HCT116 (cell line): ENCODE measurements around the gene S1PR4. TPM values are rescaled to one million over a fixed set of nuclear protein-coding genes. Genes with fewer than 3 reads are reported as not detected.
"Not testable (repeated sequence)": the region's sequence is repeated elsewhere in the genome, so short reads cannot be mapped to it uniquely, and the experiment has no call there.

Source experiments
- ATAC-seq: fragments of 200-7000 bp; cut with Tn5 transposase; 2 replicates; pipeline ENCODE4 v1.9.1; 2020; ENCODE audit warnings: mild to moderate bottlenecking, moderate library complexity
- BruUV-seq: library from RNA; stranded (reverse); fragments of 400-500 nt; replicated peaks from 2 replicates; lab custom pipeline; 2021; lab: Mats Ljungman, UMichigan
- CTCF ChIA-PET: fragments of 300-600 bp; sonication (Branson Sonifier 250); formaldehyde crosslinking; loops from one replicate; lab custom pipeline; 2021; ENCODE audit warnings: antibody characterized with exemption; lab: Charles Lee
- POLR2A ChIA-PET: fragments of 300-600, 350-600 bp; sonication (Branson Sonifier 250); formaldehyde crosslinking; loops from one replicate; lab custom pipeline; 2021; ENCODE audit warnings: antibody characterized with exemption; lab: Charles Lee
- RAD21 ChIA-PET, 2 experiments: fragments of 300-600 bp; sonication (Branson Sonifier 250); formaldehyde crosslinking; loops; one replicate each; lab custom pipeline; 2023; ENCODE audit warnings: low total read pairs in 2 of 2; ENCODE audit not compliant: uncharacterized antibody in 2 of 2, unreplicated experiment in 2 of 2, low non-redundant PET in 1 of 2; lab: Charles Lee
- DNase-seq: peaks from one replicate; pipeline ENCODE4 v3.0.0-alpha.2; 2010; ENCODE audit warnings: low read depth, low spot score
- H2AFZ ChIP-seq: fragments of 200-600 bp; shearing (Covaris generic), sonication (generic); 2 replicates; pipeline ENCODE4 v1.6.1; 2017; ENCODE audit warnings: low read depth, mixed run types, mixed read lengths, antibody characterized with exemption, low read length; ENCODE audit not compliant: poor library complexity, severe bottlenecking
- H3K27ac ChIP-seq: 2 replicates; pipeline ENCODE4 v1.5.1; 2012; ENCODE audit warnings: low read depth, low read length
- H3K27me3 ChIP-seq: fragments of 200-600 bp; sonication (generic); 2 replicates; pipeline ENCODE4 v1.6.1; 2016; ENCODE audit warnings: mixed run types, low read length, mixed read lengths; ENCODE audit not compliant: insufficient read depth
- H3K36me3 ChIP-seq, 2 experiments: fragments of 200-500 bp in 1 of 2; fragments of 200-600 bp in 1 of 2; sonication (Bioruptor generic) in 1 of 2; sonication (generic) in 1 of 2; 2 replicates each; pipeline versions ENCODE4 v1.5.1 to v1.6.1; 2014 to 2016; ENCODE audit warnings: low read length in 2 of 2, inconsistent platforms in 1 of 2, mixed read lengths in 1 of 2, mixed run types in 1 of 2; ENCODE audit not compliant: insufficient read depth in 2 of 2, control insufficient read depth in 1 of 2
- H3K4me1 ChIP-seq, 2 experiments: fragments of 200-600 bp in 1 of 2; sonication (generic) in 1 of 2; 2 replicates each; pipeline versions ENCODE4 v1.5.1 to v1.6.1; 2012 to 2017; ENCODE audit warnings: low read length in 2 of 2, inconsistent platforms in 1 of 2, mild to moderate bottlenecking in 1 of 2, mixed read lengths in 1 of 2, mixed run types in 1 of 2, moderate library complexity in 1 of 2; ENCODE audit not compliant: insufficient read depth in 2 of 2, control insufficient read depth in 1 of 2
- H3K4me2 ChIP-seq: fragments of 200-600 bp; sonication (generic); 2 replicates; pipeline ENCODE4 v1.6.1; 2017; ENCODE audit warnings: mixed run types, low read length, mixed read lengths
- H3K4me3 ChIP-seq, 2 experiments: fragments of 200-600 bp in 1 of 2; sonication (generic) in 1 of 2; replicated peaks in 1 of 2; 2 replicates each; pipeline ENCODE4 v1.5.1; 2011 to 2016; ENCODE audit warnings: low read length in 2 of 2, control low read depth in 1 of 2, low read depth in 1 of 2, mild to moderate bottlenecking in 1 of 2, mixed read lengths in 1 of 2, mixed run types in 1 of 2
- H3K79me2 ChIP-seq: fragments of 200-600 bp; sonication (generic); 2 replicates; pipeline ENCODE4 v1.6.1; 2017; ENCODE audit warnings: mild to moderate bottlenecking, mixed run types, low read length, moderate library complexity, mixed read lengths; ENCODE audit not compliant: insufficient read depth
- H3K9ac ChIP-seq: fragments of 200-600 bp; sonication (generic); 2 replicates; pipeline ENCODE4 v1.6.1; 2016; ENCODE audit warnings: low read length, mixed read lengths
- H3K9me2 ChIP-seq: fragments of 200-600 bp; sonication (generic), shearing (Covaris generic); 2 replicates; pipeline ENCODE4 v1.6.1; 2017; ENCODE audit warnings: mixed run types, mild to moderate bottlenecking, moderate library complexity; ENCODE audit not compliant: insufficient read depth
- H3K9me3 ChIP-seq, 2 experiments: fragments of 200-500 bp in 1 of 2; fragments of 200-600 bp in 1 of 2; sonication (Bioruptor generic) in 1 of 2; sonication (generic) in 1 of 2; 2 replicates each; pipeline ENCODE4 v1.6.1; 2014 to 2017; ENCODE audit warnings: low read length in 2 of 2, mixed read lengths in 2 of 2, inconsistent platforms in 1 of 2, low read depth in 1 of 2, mild to moderate bottlenecking in 1 of 2, mixed run types in 1 of 2, moderate library complexity in 1 of 2; ENCODE audit not compliant: control insufficient read depth in 1 of 2, insufficient read depth in 1 of 2
- H4K20me1 ChIP-seq: fragments of 200-600 bp; sonication (generic), shearing (Covaris generic); 2 replicates; pipeline ENCODE4 v1.6.1; 2017; ENCODE audit warnings: mixed run types, mild to moderate bottlenecking, moderate library complexity; ENCODE audit not compliant: insufficient read depth
- CBX3 ChIP-seq: IDR thresholded peaks from 2 replicates; pipeline ENCODE4 v1.6.1; 2012; ENCODE audit warnings: low read depth
- CEBPB ChIP-seq: IDR thresholded peaks from 2 replicates; pipeline ENCODE4 v1.6.1; 2012; ENCODE audit warnings: low read depth
- EGR1 ChIP-seq: IDR thresholded peaks from 2 replicates; pipeline ENCODE4 v1.6.1; 2012; ENCODE audit warnings: low read depth
- ELF1 ChIP-seq: IDR thresholded peaks from 2 replicates; pipeline ENCODE4 v1.6.1; 2012; ENCODE audit warnings: low read depth, borderline replicate concordance
- EZH2 ChIP-seq: fragments of 200-600 bp; sonication (generic); IDR thresholded peaks from 2 replicates; pipeline ENCODE4 v1.6.1; 2017; ENCODE audit warnings: antibody characterized with exemption, mixed run types
- EZH2phosphoT487 ChIP-seq: fragments of 200-600 bp; IDR thresholded peaks from 2 replicates; pipeline ENCODE4 v1.6.1; 2018; ENCODE audit warnings: antibody characterized with exemption, borderline replicate concordance
- FOSL1 ChIP-seq: IDR thresholded peaks from 2 replicates; pipeline ENCODE4 v1.6.1; 2012; ENCODE audit warnings: low read depth
- JUND ChIP-seq: IDR thresholded peaks from 2 replicates; pipeline ENCODE4 v1.6.1; 2012
- POLR2A ChIP-seq: IDR thresholded peaks from 2 replicates; pipeline ENCODE4 v1.7.0; 2011; ENCODE audit warnings: borderline replicate concordance; ENCODE audit not compliant: insufficient read depth, insufficient read length; ENCODE audit errors: extremely low read depth
- SP1 ChIP-seq: IDR thresholded peaks from 2 replicates; pipeline ENCODE4 v1.6.1; 2012; ENCODE audit warnings: low read depth
- TCF7L2 ChIP-seq: IDR thresholded peaks from 2 replicates; pipeline ENCODE4 v1.7.0; 2011; ENCODE audit warnings: borderline replicate concordance, inconsistent platforms; ENCODE audit not compliant: insufficient read depth, insufficient read length; ENCODE audit errors: extremely low read depth
- ZNF274 ChIP-seq: fragments of 200-500 bp; sonication (Bioruptor generic); IDR thresholded peaks from 2 replicates; pipeline ENCODE4 v1.6.1; 2014; ENCODE audit warnings: mild to moderate bottlenecking, low read depth, low read length, inconsistent platforms
- intact Hi-C: fragments of 100-400 bp; cut with micrococcal nuclease; formaldehyde crosslinking; loops from 2 replicates; pipeline ENCODE4 v1.10.0; 2022
- total RNA-seq: library from RNA; stranded (reverse); gene quantifications from one replicate; pipeline ENCODE4 v1.2.1, GENCODE V29; 2021; ENCODE audit not compliant: unreplicated experiment
- TF ChIP-seq, protein P1 (sequence below), 3 experiments: fragments of 200-600 bp in 1 of 3; sonication (generic) in 1 of 3; IDR thresholded peaks in 2 of 3; conservative IDR thresholded peaks in 1 of 3; 2 replicates each; pipeline ENCODE4 v1.5.1; 2012 to 2017; ENCODE audit warnings: low read depth in 2 of 3, low read length in 2 of 3, antibody characterized with exemption in 1 of 3, borderline replicate concordance in 1 of 3, control low read depth in 1 of 3, mild to moderate bottlenecking in 1 of 3, mixed read lengths in 1 of 3, mixed run types in 1 of 3, moderate library complexity in 1 of 3; ENCODE audit not compliant: insufficient read depth in 1 of 3

The S1PR4 gene
- total RNA-seq, 1 experiment from 2014 or later = 0.71 TPM

DNA sequence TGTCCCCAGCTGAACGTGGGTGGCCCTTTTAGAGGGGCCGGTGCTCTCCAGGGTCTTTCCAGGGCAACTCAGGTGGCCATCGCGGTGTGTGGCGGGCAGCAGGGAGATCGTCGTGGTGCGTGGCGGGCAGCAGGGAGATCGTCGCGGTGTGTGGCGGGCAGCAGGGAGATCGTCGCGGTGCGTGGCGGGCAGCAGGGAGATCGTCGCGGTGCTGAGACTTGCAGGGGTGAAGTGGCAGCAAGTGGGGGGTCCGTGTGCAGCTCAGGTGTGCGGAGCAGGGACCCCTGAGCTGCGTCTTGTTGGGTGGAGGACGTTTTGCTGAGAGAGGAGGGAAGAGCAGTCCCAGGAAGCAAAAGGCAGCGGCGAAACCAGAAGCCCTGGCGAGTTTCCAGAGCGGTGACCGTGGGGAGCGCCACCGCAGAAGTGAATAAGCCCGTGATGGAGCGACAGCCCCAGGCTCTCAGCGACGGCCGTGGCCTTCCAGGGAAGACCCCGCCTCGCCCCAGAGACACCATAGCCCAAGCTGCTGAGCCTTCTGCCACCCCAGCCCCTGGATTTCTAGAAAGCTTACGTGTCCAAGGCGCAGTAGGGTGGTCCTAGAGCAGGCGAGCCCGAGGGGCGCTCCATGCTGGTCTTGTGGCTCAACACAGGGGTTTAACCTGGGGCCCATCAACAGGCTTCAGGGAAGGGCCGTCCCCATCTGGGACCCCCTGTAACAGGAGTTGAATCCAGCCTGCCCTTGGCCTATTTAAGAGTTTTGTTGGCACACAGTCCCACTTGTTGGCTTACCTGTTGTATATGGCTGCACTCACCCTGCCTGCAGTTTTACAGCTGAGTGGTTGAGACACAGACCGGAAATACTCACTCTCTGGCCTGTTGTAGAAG lies 12.6 kb downstream of the S1PR4 start (continued):
- no peak for TF ChIP-seq ZNF274
- TF ChIP-seq ELF1 = no peak
- TF ChIP-seq TCF7L2 = no peak
- no peak for TF ChIP-seq EZH2phosphoT487
- TF ChIP-seq EZH2 = no peak

DNA sequence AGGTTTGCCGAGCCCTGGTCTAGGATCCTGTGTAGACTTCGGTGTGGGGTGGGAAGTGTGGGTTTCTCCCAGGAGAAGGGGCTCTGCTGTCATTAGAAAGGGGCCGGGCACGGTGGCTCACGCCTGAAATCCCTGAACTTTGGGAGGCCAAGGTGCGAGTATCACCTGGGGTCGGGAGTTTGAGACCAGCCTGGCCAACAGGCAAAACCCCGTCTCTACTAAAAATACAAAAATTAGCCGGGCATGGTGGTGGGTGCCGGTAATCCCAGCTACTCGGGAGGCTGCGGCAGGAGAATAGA lies 13.2 kb downstream of the S1PR4 start:
- H3K4me2 ChIP-seq, H3K27ac ChIP-seq, H4K20me1 ChIP-seq, H3K9me3 ChIP-seq, H3K27me3 ChIP-seq, intact Hi-C loops, H3K4me3 ChIP-seq, DNase-seq, ATAC-seq, BruUV-seq, H3K9ac ChIP-seq, CTCF ChIA-PET, H3K9me2 ChIP-seq, POLR2A ChIA-PET, RAD21 ChIA-PET, H2AFZ ChIP-seq: not testable (repeated sequence)
- peaks cover 6 to 51% of the 10 kb centered on the region in 2 experiments; a peak in 3 of 4 replicates for H3K36me3 ChIP-seq
- H3K4me1 ChIP-seq = peaks cover 10 to 24% of the 10 kb centered on the region in 2 experiments; a peak in 3 of 4 replicates
- H3K79me2 ChIP-seq = peaks cover 91% of the 10 kb centered on the region

DNA sequence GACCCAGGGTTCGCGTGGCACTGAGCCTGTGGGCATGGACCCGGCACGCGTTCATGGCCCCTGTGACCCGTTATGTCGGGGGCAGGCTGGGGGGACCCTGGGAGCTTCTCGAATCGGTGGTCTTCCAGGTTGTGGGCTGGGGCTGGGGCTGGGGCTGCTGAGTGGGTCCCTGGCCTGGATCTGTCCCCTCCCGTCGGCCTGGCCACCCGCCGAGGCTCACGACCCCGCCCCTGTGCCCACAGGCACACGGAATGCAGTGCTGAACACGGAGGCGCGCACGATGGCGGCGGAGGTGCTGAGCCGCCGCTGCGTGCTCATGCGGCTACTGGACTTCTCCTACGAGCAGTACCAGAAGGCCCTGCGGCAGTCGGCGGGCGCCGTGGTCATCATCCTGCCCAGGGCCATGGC lies 13.7 kb downstream of the S1PR4 start:
- ChIA-PET RAD21 (no interaction called here), CTCF (no interaction called here)
- H3K79me2 ChIP-seq = peaks cover 86% of the 10 kb centered on the region

More for the DNA sequence above, 13.7 kb downstream of the S1PR4 start:
- POLR2A ChIA-PET = no interaction called here
- DNase-seq = no peak
- intact Hi-C loops = no loop called here
- Histone ChIP-seq H3K4me2 (no peak overlapping the region), H3K27me3 (no peaks in the 10 kb centered on the region), H2AFZ (no peak overlapping the region), H3K4me1 (peaks cover 7 to 19% of the 10 kb centered on the region in 2 experiments; a peak in 3 of 4 replicates), H3K27ac (no peak overlapping the region), H3K9me3 (no peaks in the 10 kb centered on the region), H3K9me2 (no peaks in the 10 kb centered on the region), H3K9ac (no peak overlapping the region), H4K20me1 (peaks cover 9% of the 10 kb centered on the region; the same call in 1 of the 2 replicates), H3K36me3 (peaks cover 6 to 53% of the 10 kb centered on the region in 2 experiments; a peak in 3 of 4 replicates), H3K4me3 (no peak overlapping the region)
- no peak for ATAC-seq
- no peak for TF ChIP-seq SP1
- no peak for TF ChIP-seq CBX3
- TF ChIP-seq CEBPB = no peak
- TF ChIP-seq ZNF274 = no peak
- TF ChIP-seq TCF7L2 = no peak
- TF ChIP-seq, protein P1, sequence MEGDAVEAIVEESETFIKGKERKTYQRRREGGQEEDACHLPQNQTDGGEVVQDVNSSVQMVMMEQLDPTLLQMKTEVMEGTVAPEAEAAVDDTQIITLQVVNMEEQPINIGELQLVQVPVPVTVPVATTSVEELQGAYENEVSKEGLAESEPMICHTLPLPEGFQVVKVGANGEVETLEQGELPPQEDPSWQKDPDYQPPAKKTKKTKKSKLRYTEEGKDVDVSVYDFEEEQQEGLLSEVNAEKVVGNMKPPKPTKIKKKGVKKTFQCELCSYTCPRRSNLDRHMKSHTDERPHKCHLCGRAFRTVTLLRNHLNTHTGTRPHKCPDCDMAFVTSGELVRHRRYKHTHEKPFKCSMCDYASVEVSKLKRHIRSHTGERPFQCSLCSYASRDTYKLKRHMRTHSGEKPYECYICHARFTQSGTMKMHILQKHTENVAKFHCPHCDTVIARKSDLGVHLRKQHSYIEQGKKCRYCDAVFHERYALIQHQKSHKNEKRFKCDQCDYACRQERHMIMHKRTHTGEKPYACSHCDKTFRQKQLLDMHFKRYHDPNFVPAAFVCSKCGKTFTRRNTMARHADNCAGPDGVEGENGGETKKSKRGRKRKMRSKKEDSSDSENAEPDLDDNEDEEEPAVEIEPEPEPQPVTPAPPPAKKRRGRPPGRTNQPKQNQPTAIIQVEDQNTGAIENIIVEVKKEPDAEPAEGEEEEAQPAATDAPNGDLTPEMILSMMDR (IDR thresholded peaks at IDR 0.05 in 2 of 3, conservative IDR thresholded peaks at IDR 0.05 in 1 of 3; ENCODE audit: borderline replicate concordance in 1 of 3, insufficient read depth in 1 of 3, low read depth in 2 of 3, low read length in 2 of 3) = no peak
- TF ChIP-seq FOSL1 = no peak
- TF ChIP-seq EZH2 = no peak
- TF ChIP-seq JUND = no peak
- no peak for TF ChIP-seq EGR1
- TF ChIP-seq POLR2A = no peak
- BruUV-seq = no TSS peak
